Measurements from ENCODE around the gene SH3BP5.

GRCh38 chr3:15258720-15259119 lies 73.7 kb downstream of the SH3BP5 start:
- TF ChIP-seq POLR2A (IDR thresholded peaks at IDR 0.05) = no peak
- no peak for TF ChIP-seq CTCF (IDR thresholded peaks at IDR 0.05)
- TF ChIP-seq EP300 (IDR thresholded peaks at IDR 0.05) = no peak

Data from tibial nerve (tissue), 4 donors.